Activated B cell treated with CpG ODN at 0.5 μM for 24 hours (primary cell): ENCODE data around the gene SOCS2. TPM values are rescaled to one million over a fixed set of nuclear protein-coding genes. Genes with fewer than 3 reads are reported as not detected.
"Not testable (repeated sequence)": the region's sequence is repeated elsewhere in the genome, so short reads cannot be mapped to it uniquely, and the experiment has no call there.

Experiments
- ATAC-seq: fragments of 200-7000 bp; cut with Tn5 transposase; one replicate; pipeline ENCODE4 v1.10.0; 2021; ENCODE audit warnings: low read depth, mild to moderate bottlenecking, moderate library complexity
- CTCF ChIA-PET: fragments of 350-600 bp; sonication (Branson Sonifier 250); formaldehyde crosslinking; loops from one replicate; lab custom pipeline; 2021; ENCODE audit warnings: antibody characterized with exemption; lab: Charles Lee
- POLR2A ChIA-PET: fragments of 350-600 bp; sonication (Branson Sonifier 250); formaldehyde crosslinking; loops from one replicate; lab custom pipeline; 2021; ENCODE audit warnings: antibody characterized with exemption; lab: Charles Lee
- DNase-seq: peaks from one replicate; pipeline ENCODE4 v3.0.0; 2022
- H3K27ac Mint-ChIP-seq: one replicate; pipeline ENCODE4 v1.8.0; 2020; ENCODE audit warnings: mixed read lengths
- H3K27me3 Mint-ChIP-seq: one replicate; pipeline ENCODE4 v1.8.0; 2021; ENCODE audit warnings: mixed read lengths
- H3K36me3 Mint-ChIP-seq: one replicate; pipeline ENCODE4 v1.8.0; 2021; ENCODE audit warnings: low read depth, mixed read lengths
- H3K4me1 Mint-ChIP-seq: one replicate; pipeline ENCODE4 v1.8.0; 2021; ENCODE audit warnings: mixed read lengths
- H3K4me3 Mint-ChIP-seq: one replicate; pipeline ENCODE4 v1.8.0; 2020; ENCODE audit warnings: mild to moderate bottlenecking, mixed read lengths
- H3K9me3 Mint-ChIP-seq: one replicate; pipeline ENCODE4 v1.8.0; 2020; ENCODE audit warnings: mixed read lengths
- CTCF ChIP-seq: fragments of 200-600 bp; IDR thresholded peaks from one replicate; pipeline ENCODE4 v1.8.0; 2022; ENCODE audit warnings: antibody characterized with exemption, mild to moderate bottlenecking
- intact Hi-C: fragments of 100-400 bp; cut with micrococcal nuclease; formaldehyde crosslinking; loops from one replicate; pipeline ENCODE4 v1.15.1; 2024
- total RNA-seq: library from RNA; stranded (reverse); gene quantifications from 2 replicates; pipeline ENCODE4 v1.2.3, GENCODE V29; 2022

Gene SOCS2
- total RNA-seq, 1 donor from 2014 or later = 2.8 TPM

GRCh38 chr12:93622485-93622884, 50.0 kb downstream of the SOCS2 start:
- H3K27ac Mint-ChIP-seq = no peak overlapping the region
- H3K36me3 Mint-ChIP-seq = no peaks in the 10 kb centered on the region
- peaks cover 5% of the 10 kb centered on the region for H3K4me1 Mint-ChIP-seq
- intact Hi-C loops = no loop called here
- CTCF ChIA-PET = no interaction called here
- no peak for TF ChIP-seq CTCF
- DNase-seq = no peak
- H3K27me3 Mint-ChIP-seq = no peaks in the 10 kb centered on the region
- H3K9me3 Mint-ChIP-seq = no peaks in the 10 kb centered on the region
- no peak for ATAC-seq
- POLR2A ChIA-PET = no interaction called here
- no peak overlapping the region for H3K4me3 Mint-ChIP-seq

GRCh38 chr12:93624595-93625294, 52.3 kb downstream of the SOCS2 start:
- ATAC-seq (peak; percentile 83), DNase-seq (no peak)
- POLR2A ChIA-PET = interaction anchor here (0.5 kb wide), 1 partner anchor 13 kb away, joined by 3 read pairs; no protein-coding TSS in a partner anchor
- Mint-ChIP-seq H3K4me3 (no peak overlapping the region), H3K36me3 (no peaks in the 10 kb centered on the region), H3K27ac (no peak overlapping the region), H3K9me3 (no peaks in the 10 kb centered on the region), H3K4me1 (peaks cover 5% of the 10 kb centered on the region), H3K27me3 (no peaks in the 10 kb centered on the region)
- TF ChIP-seq CTCF = no peak
- CTCF ChIA-PET = no interaction called here
- intact Hi-C loops = loop anchor here (2.0 kb wide), 2 partner anchors 52 kb away; partner anchors contain the start of genes CRADD and SOCS2

GRCh38 chr12:93625295-93625645, 52.8 kb downstream of the SOCS2 start:
- DNase-seq, H3K4me1 Mint-ChIP-seq, H3K27ac Mint-ChIP-seq, H3K36me3 Mint-ChIP-seq, H3K9me3 Mint-ChIP-seq, ATAC-seq, CTCF ChIA-PET, H3K27me3 Mint-ChIP-seq, H3K4me3 Mint-ChIP-seq: not testable (repeated sequence)
- intact Hi-C loops = loop anchor here (2.0 kb wide), 2 partner anchors 52 kb away; partner anchors contain the start of genes CRADD and SOCS2
- POLR2A ChIA-PET = interaction anchor here (0.5 kb wide), 1 partner anchor 13 kb away, joined by 3 read pairs; no protein-coding TSS in a partner anchor

- DNase-seq (no peak), ATAC-seq (no peak)
- Mint-ChIP-seq H3K27me3 (no peaks in the 10 kb centered on the region), H3K4me1 (peaks cover 5% of the 10 kb centered on the region), H3K4me3 (no peak overlapping the region), H3K27ac (no peak overlapping the region), H3K36me3 (no peaks in the 10 kb centered on the region), H3K9me3 (no peaks in the 10 kb centered on the region)
- ChIA-PET CTCF (no interaction called here), POLR2A (no interaction called here)
- TF ChIP-seq CTCF = no peak
- intact Hi-C loops = no loop called here
Measured at GRCh38 chr12:93626160-93626559, 53.7 kb downstream of the SOCS2 start.

Other genes starting within 250 kb of the SOCS2 start
- gene NUDT4, start 194.8 kb upstream of the SOCS2 start, total RNA-seq = 47.3 and 48.8 TPM in 2 replicates
- gene UBE2N, start 130.7 kb upstream of the SOCS2 start, total RNA-seq = 152 and 163 TPM in 2 replicates
- gene MRPL42, start 105.2 kb upstream of the SOCS2 start, total RNA-seq = 40.9 and 44.6 TPM in 2 replicates
- gene CRADD, start 104.7 kb downstream of the SOCS2 start, total RNA-seq = 10.3 and 15.3 TPM in 2 replicates